K562 (cell line): Measurements from ENCODE around the gene ZNF627. TPM values are rescaled to one million over a fixed set of nuclear protein-coding genes. Genes with fewer than 3 reads are reported as not detected.
A peak's percentile ranks its signal among the peaks of the same experiment; 100 is the strongest.
"Not testable (repeated sequence)": the region's sequence is repeated elsewhere in the genome, so short reads cannot be mapped to it uniquely, and the experiment has no call there.

Source experiments
- ATAC-seq: fragments of 200-7000 bp; cut with Tn5 transposase; 3 replicates; pipeline ENCODE4 v1.9.1; 2020; ENCODE audit warnings: moderate library complexity
- BruUV-seq: library from RNA; stranded (reverse); fragments of 400-500 nt; replicated peaks from 2 replicates; lab custom pipeline; 2021; lab: Mats Ljungman, UMichigan
- CTCF ChIA-PET: fragments of 300-600 bp; formaldehyde crosslinking; extraction: SDS; loops from one replicate; lab custom pipeline; 2021; ENCODE audit warnings: low intra/inter-chr PET ratio; lab: Yijun Ruan, JAX
- POLR2A ChIA-PET: fragments of 300-600, 350-650 bp; sonication (Branson Sonifier 250); formaldehyde crosslinking; extraction: SDS; loops from one replicate; lab custom pipeline; 2021; ENCODE audit warnings: antibody characterized with exemption, inconsistent platforms; lab: Yijun Ruan, JAX
- DNase-seq, 4 experiments: peaks; one replicate each; pipeline versions ENCODE4 v3.0.0 to v3.0.0-alpha.2; 2011 to 2018; ENCODE audit warnings: low spot score in 3 of 4, mixed read lengths in 3 of 4; ENCODE audit errors: extremely low read depth in 1 of 4
- FAIRE-seq: peaks from 2 replicates; lab custom pipeline; 2011; peaks lifted over from hg19 to GRCh38; lab: Jason Lieb, UNC
- H2AFZ ChIP-seq: 2 replicates; pipeline ENCODE4 v1.6.0; 2011; ENCODE audit warnings: low read depth, low read length, control low read depth, inconsistent platforms
- H3K27ac ChIP-seq: fragments of 200-600 bp; 3 replicates; pipeline ENCODE4 v1.8.0; 2011; ENCODE audit warnings: low read depth, mild to moderate bottlenecking, control low read depth, inconsistent platforms, low read length, moderate library complexity, mixed read lengths; ENCODE audit errors: extremely low read depth
- H3K27me3 ChIP-seq, 2 experiments: fragments of 300-600 bp in 1 of 2; 2 replicates in 1 of 2; 3 replicates in 1 of 2; pipeline versions ENCODE4 v1.6.0 to v1.8.0; 2011; ENCODE audit warnings: inconsistent platforms in 2 of 2, low read length in 2 of 2, mild to moderate bottlenecking in 1 of 2, mixed read lengths in 1 of 2, moderate library complexity in 1 of 2; ENCODE audit not compliant: control insufficient read depth in 2 of 2, insufficient read depth in 2 of 2
- H3K36me3 ChIP-seq: fragments of 300-600 bp; 3 replicates; pipeline ENCODE4 v1.8.0; 2011; ENCODE audit warnings: mild to moderate bottlenecking, low read length, inconsistent platforms; ENCODE audit not compliant: control insufficient read depth, insufficient read depth
- H3K4me1 ChIP-seq, 2 experiments: fragments of 200-600 bp in 1 of 2; replicated peaks in 1 of 2; 2 replicates in 1 of 2; 3 replicates in 1 of 2; pipeline versions ENCODE4 v1.5.1 to v1.8.0; 2011; ENCODE audit warnings: inconsistent platforms in 2 of 2, low read length in 2 of 2, mild to moderate bottlenecking in 1 of 2, mixed read lengths in 1 of 2, moderate library complexity in 1 of 2; ENCODE audit not compliant: control insufficient read depth in 2 of 2, insufficient read depth in 2 of 2
- H3K4me2 ChIP-seq: 2 replicates; pipeline ENCODE4 v1.6.1; 2011; ENCODE audit warnings: low read length, control low read depth, inconsistent platforms, mixed read lengths; ENCODE audit not compliant: insufficient read depth
- H3K4me3 ChIP-seq: fragments of 200-600 bp; sonication (generic), shearing (Covaris generic); 2 replicates; pipeline ENCODE4 v1.5.1; 2016; ENCODE audit warnings: control low read depth, inconsistent platforms
- H3K79me2 ChIP-seq: fragments of 200-600 bp; 3 replicates; pipeline ENCODE4 v1.8.0; 2011; ENCODE audit warnings: low read length, inconsistent platforms; ENCODE audit not compliant: control insufficient read depth, insufficient read depth
- H3K9ac ChIP-seq, 2 experiments: 2 replicates each; pipeline versions ENCODE4 v1.6.0 to v1.6.1; 2011; ENCODE audit warnings: low read depth in 2 of 2, low read length in 2 of 2, control low read depth in 1 of 2, inconsistent platforms in 1 of 2, mild to moderate bottlenecking in 1 of 2, mixed read lengths in 1 of 2; ENCODE audit not compliant: insufficient read depth in 1 of 2
- H3K9me1 ChIP-seq: one replicate; pipeline ENCODE4 v1.6.0; 2011; ENCODE audit warnings: inconsistent platforms, mild to moderate bottlenecking, low read length, moderate library complexity; ENCODE audit not compliant: control insufficient read depth, insufficient read depth
- H3K9me3 ChIP-seq: replicated peaks from 2 replicates; pipeline ENCODE4 v1.5.1; 2011; ENCODE audit warnings: low read depth, low read length, inconsistent platforms; ENCODE audit not compliant: control insufficient read depth, insufficient read depth
- H4K20me1 ChIP-seq: replicated peaks from 2 replicates; pipeline ENCODE4 v1.6.1; 2011; ENCODE audit warnings: low read length, inconsistent platforms, mixed read lengths; ENCODE audit not compliant: control insufficient read depth, insufficient read depth
- BCOR ChIP-seq: fragments of 450-650 bp; IDR thresholded peaks from 2 replicates; pipeline ENCODE4 v1.6.1; 2016
- CEBPB ChIP-seq: fragments of 450-650 bp; IDR thresholded peaks from 2 replicates; pipeline ENCODE4 v1.6.1; 2016; ENCODE audit warnings: missing genetic modification characterization, missing compliant biosample characterization
- DDX20 ChIP-seq: fragments of 450-650 bp; IDR thresholded peaks from 2 replicates; pipeline ENCODE4 v1.6.1; 2016; ENCODE audit warnings: missing genetic modification characterization, low read depth, mild to moderate bottlenecking, missing compliant biosample characterization, moderate library complexity
- DMBX1 ChIP-seq: fragments of 250-450 bp; sonication (Bioruptor Pico); IDR thresholded peaks from 2 replicates; pipeline ENCODE4 v1.8.0; 2022; ENCODE audit warnings: inconsistent platforms, mild to moderate bottlenecking, moderate library complexity, borderline replicate concordance
- ID3 ChIP-seq, 2 experiments: fragments of 250-450 bp in 1 of 2; fragments of 450-650 bp in 1 of 2; sonication (Bioruptor Pico) in 1 of 2; IDR thresholded peaks; 2 replicates each; pipeline versions ENCODE4 v1.6.1 to v1.8.0; 2016 to 2021; ENCODE audit warnings: mild to moderate bottlenecking in 2 of 2, moderate library complexity in 2 of 2, missing compliant biosample characterization in 1 of 2, missing genetic modification characterization in 1 of 2
- KAT7 ChIP-seq: sonication (generic); formaldehyde crosslinking; IDR thresholded peaks from 2 replicates; pipeline ENCODE4 v1.8.0; 2022; ENCODE audit warnings: missing genetic modification reagents, mild to moderate bottlenecking, borderline replicate concordance
- ZBTB5 ChIP-seq: fragments of 450-650 bp; IDR thresholded peaks from 2 replicates; pipeline ENCODE4 v1.6.1; 2017; ENCODE audit warnings: antibody characterized with exemption
- ZNF121 ChIP-seq: sonication (generic); formaldehyde crosslinking; conservative IDR thresholded peaks from 2 replicates; pipeline ENCODE4 v1.8.0; 2022; ENCODE audit warnings: missing genetic modification reagents
- ZNF316 ChIP-seq: fragments of 450-650 bp; IDR thresholded peaks from 2 replicates; pipeline ENCODE4 v1.6.1; 2016
- ZNF384 ChIP-seq: IDR thresholded peaks from 2 replicates; pipeline ENCODE4 v1.6.1; 2012; ENCODE audit warnings: low read depth, low read length, improper control_type of control experiment
- WGBS: fragments of 100-300 bp; shearing (Covaris generic); methylation state at CpG from one replicate; pipeline ENCODE4 v1.1.6; 2016; ENCODE audit warnings: low coverage, mixed read lengths; ENCODE audit not compliant: insufficient coverage; ENCODE audit errors: missing lambda C conversion rate; 5-methylcytosine and 5-hydroxymethylcytosine counted together
- in situ Hi-C: fragments of 300-500 bp; cut with MboI; formaldehyde crosslinking; loops from 4 replicates; pipeline ENCODE4 v1.15.0; 2018; ENCODE audit warnings: inconsistent platforms, mixed read lengths
- intact Hi-C: fragments of 100-400 bp; cut with micrococcal nuclease; formaldehyde crosslinking; loops from 2 replicates; pipeline ENCODE4 v1.14.2; 2022
- polyA plus RNA-seq, 8 experiments: library from polyadenylated mRNA; depleted of rRNA in 4 of 8; stranded (reverse) in 5 of 8; unstranded in 3 of 8; fragments of >200 nt; fragmentation: Nextera tagmentation in 2 of 8; fragmentation: Illumina TruSeq in 1 of 8; extraction: Ambion mirVana in 2 of 8; extraction: Trizol in 1 of 8; gene quantifications; 2 replicates each; pipeline versions ENCODE4 v1.2.1 to v1.2.3, GENCODE V29; 2011 to 2014; ENCODE audit warnings: inconsistent platforms in 1 of 8, missing spikeins in 1 of 8
- total RNA-seq, 7 experiments: library from RNA; depleted of rRNA in 6 of 7; stranded (reverse); fragments of >200 nt in 6 of 7; fragmentation: Illumina TruSeq in 2 of 7; extraction: Trizol in 2 of 7; gene quantifications; 2 replicates each; pipeline versions ENCODE4 v1.2.1 to v1.2.3, GENCODE V29; 2011 to 2021; ENCODE audit warnings: low replicate concordance in 1 of 7

ZNF627 gene
- total and polyA plus RNA-seq, 9 of the 15 experiments (the other 6 are each of a cell fraction or from before 2014, with no cell fraction given) = 6.4 to 19.9 (median 10.6) TPM

- DNase-seq, BruUV-seq, H3K4me2 ChIP-seq, H3K79me2 ChIP-seq, FAIRE-seq, H3K4me3 ChIP-seq, H4K20me1 ChIP-seq, in situ Hi-C loops: not testable (repeated sequence)
- peak; percentile 84 for TF ChIP-seq ZNF121 (CRISPR knock-in tag)
- 0 out of 2 replicates have a peak, but pooled peaks have one; percentile 1 for TF ChIP-seq ZNF316
- peak; percentile 78; the same call in 1 of the 2 replicates for TF ChIP-seq DMBX1 (CRISPR knock-in tag)
- 0 out of 2 replicates have a peak, but pooled peaks have one; percentile 26 for TF ChIP-seq ZNF384
- TF ChIP-seq CEBPB (tag) = peak; percentile 72
- TF ChIP-seq BCOR = peak; percentile 63
- TF ChIP-seq, all 486 proteins: peak for 6; not testable (repeated sequence) for 480
- H3K27me3 ChIP-seq, H2AFZ ChIP-seq, H3K9me3 ChIP-seq, H3K9me1 ChIP-seq, H3K36me3 ChIP-seq, POLR2A ChIA-PET, ATAC-seq, intact Hi-C loops: not testable (repeated sequence)
- peak overlapping the region; percentile 86 for H3K27ac ChIP-seq
- CTCF ChIA-PET = interaction anchor here (0.5 kb wide), 1 partner anchor 211 kb away, joined by 3 read pairs; no protein-coding TSS in a partner anchor
- peak overlapping the region; percentile 36 to 67; a peak in 3 of 4 replicates for H3K9ac ChIP-seq
- WGBS = 39% methylated on average over 5 of the region's 5 CpGs
- peaks cover 58 to 62% of the 10 kb centered on the region in 2 experiments for H3K4me1 ChIP-seq
Measured at GRCh38 chr19:11565649-11565980, 31.7 kb upstream of the ZNF627 start.

- Histone ChIP-seq H3K4me2 (no peak overlapping the region), H3K4me1 (peaks cover 54 to 62% of the 10 kb centered on the region in 2 experiments), H3K9ac (peak overlapping the region in 1 of 2 experiments; percentile 67; a peak in 1 of 4 replicates), H2AFZ (no peak overlapping the region), H3K27me3 (no peaks in the 10 kb centered on the region), H3K9me3 (no peaks in the 10 kb centered on the region), H3K4me3 (no peak overlapping the region), H3K9me1 (no peaks in the 10 kb centered on the region), H4K20me1 (no peaks in the 10 kb centered on the region), H3K79me2 (no peaks in the 10 kb centered on the region; the same call in 1 of the 3 replicates), H3K27ac (peak overlapping the region; percentile 66; the same call in 1 of the 3 replicates), H3K36me3 (no peaks in the 10 kb centered on the region)
- 86% methylated on average over 2 of the region's 2 CpGs for WGBS
- no peak for FAIRE-seq
- ATAC-seq = no peak
- peak in 2 of 4 experiments; percentile 2 to 3 for DNase-seq
- CTCF ChIA-PET = no interaction called here
- POLR2A ChIA-PET = interaction anchor here (0.6 kb wide), 1 partner anchor 130 kb away, joined by 3 read pairs; no protein-coding TSS in a partner anchor
- TF ChIP-seq ZNF316 (peak; percentile 28; the same call in 1 of the 2 replicates), ID3 (CRISPR knock-in tag; IDR thresholded peaks at IDR 0.05) (no peak), ID3 (tag; IDR thresholded peaks at IDR 0.05) (0 out of 2 replicates have a peak, but pooled peaks have one; percentile 22), ZBTB5 (no peak), DDX20 (tag) (no peak), KAT7 (no peak)
- BruUV-seq = no TSS peak
- in situ Hi-C loops (no loop called here), intact Hi-C loops (no loop called here)
Measured at GRCh38 chr19:11566164-11566563, 31.1 kb upstream of the ZNF627 start.
